Stimulated activated CD8-positive, alpha-beta memory T cell treated with anti-CD3 and anti-CD28 coated beads, Interleukin-4, amount 100 ng/mL, for 48 hours (primary cell): ENCODE data around the gene NR1D1.

Experiments used
- DNase-seq: peaks from one replicate; pipeline ENCODE4 v3.0.0-alpha.2; 2020

The NR1D1 gene

GRCh38 chr17:40061609-40062038, 38.8 kb downstream of the NR1D1 start:
- no peak for DNase-seq

GRCh38 chr17:40060887-40061608, 39.3 kb downstream of the NR1D1 start:
- DNase-seq = no peak

GRCh38 chr17:40059729-40060475, 40.5 kb downstream of the NR1D1 start:
- no peak for DNase-seq

GRCh38 chr17:40058865-40059264, 41.5 kb downstream of the NR1D1 start:
- no peak for DNase-seq

- no peak for DNase-seq
Observed at GRCh38 chr17:40058186-40058784, 42.1 kb downstream of the NR1D1 start.

GRCh38 chr17:40056379-40057015, 43.9 kb downstream of the NR1D1 start:
- DNase-seq = no peak
